ENCODE results near the gene BANF2.
A peak's percentile ranks its signal among the peaks of the same experiment; 100 is the strongest.

Gene BANF2

DNA sequence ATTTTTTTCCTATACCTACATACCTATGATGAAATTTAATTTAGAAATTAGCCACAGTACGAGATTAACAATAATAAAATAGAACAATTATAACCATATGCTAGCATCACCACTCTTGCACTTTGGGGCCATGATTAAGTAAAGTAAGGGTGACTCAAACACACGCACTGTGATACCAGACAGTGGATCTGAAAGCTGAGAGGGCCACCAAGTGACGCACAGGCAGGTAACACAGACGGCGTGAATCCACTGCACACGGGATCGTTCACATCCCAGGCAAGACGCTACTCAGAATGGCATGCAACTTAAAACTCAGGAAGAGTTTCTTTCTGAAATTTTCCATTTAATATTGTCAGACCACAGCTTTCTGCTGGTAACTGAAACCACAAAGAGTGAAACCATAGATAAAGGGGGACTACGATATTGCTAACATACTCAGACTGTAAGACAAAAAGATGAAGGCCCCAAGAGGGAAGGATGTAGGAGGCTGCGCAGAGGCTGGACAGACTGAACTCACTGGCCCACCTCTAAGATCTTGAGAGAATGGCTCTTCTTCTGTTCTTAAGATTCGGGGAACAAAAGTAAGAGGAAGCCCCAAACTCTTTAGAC lies 35.6 kb upstream of the BANF2 start:
- no peak for DNase-seq

DNA sequence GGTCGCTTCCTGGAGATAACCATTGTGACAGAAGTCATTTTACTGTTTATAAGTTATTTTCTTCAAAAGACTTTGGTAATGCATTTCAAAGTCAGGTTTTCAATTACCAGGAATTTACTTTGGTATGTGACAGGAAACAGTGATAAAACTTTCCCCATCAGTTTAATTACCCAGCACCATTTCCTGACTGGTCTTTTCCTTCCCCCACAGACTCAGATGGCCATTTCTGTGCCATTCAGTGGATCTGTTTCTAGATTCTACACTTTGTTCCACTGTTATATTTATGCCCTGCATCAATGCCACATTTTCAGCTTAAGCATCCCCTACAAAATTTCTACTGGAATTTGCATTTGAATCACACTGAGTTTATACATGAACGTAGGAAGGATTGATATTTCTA lies 34.0 kb upstream of the BANF2 start:
- no peak for DNase-seq

DNA sequence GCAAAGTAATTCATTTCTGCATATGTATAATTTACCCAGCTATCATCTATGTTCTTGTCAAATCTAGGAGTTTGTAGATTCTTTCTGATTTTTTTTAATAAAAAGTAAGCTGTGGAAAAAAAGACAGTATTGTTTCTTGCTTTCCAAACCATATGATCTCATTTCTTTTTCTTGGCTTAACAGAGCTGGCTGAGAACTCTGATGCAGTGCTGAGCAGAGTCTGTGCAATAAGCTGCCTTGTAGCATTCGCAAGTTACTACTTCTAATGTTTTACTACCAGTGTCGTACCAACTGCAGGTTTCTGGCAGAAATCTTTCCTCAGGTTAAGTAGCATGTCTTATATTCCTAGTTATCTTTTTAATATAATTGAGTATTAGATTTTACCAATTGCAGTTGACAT lies 33.3 kb upstream of the BANF2 start:
- DNase-seq, result no peak

DNA sequence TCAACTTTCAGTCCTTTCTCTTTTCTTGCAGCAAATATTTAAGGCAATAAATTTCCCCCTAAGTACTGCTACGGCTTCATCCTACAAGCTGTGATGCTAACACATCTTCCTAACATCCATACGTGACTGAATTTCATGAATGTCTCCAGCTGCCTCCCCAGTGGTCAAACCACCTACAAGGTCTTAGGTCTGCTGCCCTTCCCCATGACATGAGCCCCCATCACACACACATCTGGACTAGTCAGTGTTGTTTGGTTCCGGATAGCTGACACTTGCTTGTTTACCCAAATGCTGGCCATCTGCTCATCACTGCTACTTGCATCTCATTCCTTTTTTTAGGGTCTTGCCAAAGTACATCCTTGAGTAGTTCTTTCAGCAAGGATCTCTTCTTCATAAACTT lies 32.3 kb upstream of the BANF2 start:
- no peak for DNase-seq

DNA sequence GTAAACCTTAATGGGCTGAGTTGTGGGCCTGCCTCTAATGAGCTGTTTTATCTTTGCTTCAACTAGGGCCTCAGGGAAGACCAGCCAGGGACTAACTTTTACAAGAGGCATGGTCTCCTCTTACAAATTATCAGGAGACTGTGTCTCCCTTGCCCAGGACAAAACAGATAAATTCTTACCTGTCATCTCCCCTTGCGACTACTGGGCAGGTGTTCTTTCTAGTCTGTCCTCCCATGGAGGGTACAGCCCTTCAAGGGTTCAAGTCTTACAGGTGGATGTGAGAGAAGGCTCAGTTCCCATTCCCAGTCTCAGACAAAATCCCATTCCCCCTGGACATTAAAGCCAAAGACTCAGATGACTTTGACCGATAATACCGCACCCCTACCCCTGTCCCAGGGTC lies 31.3 kb upstream of the BANF2 start:
- no peak for DNase-seq

DNA sequence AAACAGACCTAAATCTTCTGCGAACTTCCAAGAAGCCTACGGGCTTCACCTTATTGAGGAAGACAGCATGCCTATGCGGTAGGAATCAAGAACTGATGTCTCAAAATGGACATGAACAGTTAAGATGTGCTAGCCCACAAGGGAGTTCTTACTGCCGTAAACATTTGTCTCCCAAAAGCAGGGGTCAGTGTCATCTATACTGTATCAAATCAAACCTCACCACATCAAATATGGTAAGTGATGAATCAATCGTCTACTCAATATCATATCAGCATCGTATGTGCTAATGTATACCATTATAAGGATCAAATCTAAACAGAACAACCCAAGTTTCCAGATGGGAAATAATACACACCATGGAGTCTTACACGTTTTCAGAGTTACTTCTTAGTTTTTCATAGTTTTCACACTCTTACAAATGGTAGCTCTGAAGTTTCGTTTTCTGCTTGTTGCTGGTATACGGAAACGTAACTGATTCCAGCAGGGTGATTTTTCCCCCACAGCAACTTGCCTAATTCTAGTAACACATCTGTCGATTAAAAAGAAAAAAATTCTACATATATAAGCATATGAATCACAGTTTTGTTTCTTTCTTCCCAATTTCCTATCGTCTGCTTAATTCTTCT lies 30.3 kb upstream of the BANF2 start:
- DNase-seq, result no peak

DNA sequence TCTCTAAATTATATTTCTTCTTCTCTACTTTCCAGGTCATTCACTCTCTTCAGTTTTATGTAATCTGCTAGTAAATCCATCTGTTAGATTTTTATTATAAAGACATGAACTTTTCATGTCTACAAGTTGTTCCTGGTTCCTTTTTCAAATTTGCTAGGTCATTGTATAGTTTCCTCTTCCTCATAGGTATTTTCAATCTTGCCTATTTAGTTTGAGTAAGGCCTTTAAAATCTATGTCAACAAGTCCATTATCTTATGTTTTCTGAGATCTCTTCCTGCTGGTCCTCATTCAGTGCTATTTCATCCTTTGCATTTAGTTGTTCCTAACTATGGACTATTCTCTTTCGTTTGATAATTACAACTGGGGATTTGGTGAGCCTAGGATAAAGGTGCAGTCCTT lies 28.8 kb upstream of the BANF2 start:
- no peak for DNase-seq

DNA sequence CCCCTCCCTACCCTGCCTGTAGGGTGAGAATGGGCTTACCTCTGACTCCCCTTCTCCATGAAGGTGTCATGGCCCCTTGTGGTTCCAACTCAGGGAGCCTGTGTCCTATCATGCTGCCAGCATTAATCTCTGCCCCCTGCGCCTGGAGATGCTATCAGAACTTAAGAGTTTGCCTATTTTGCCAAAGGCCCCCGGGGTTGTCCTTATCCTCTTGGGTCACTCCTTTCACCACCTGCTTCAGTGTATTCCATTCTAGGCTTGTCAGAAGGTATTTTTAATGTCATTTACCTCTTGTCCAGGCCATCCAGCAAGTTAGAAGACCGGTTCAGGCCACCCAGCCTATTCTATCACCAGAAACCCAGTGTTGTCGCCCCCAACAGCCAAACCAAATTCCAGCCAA lies 28.2 kb upstream of the BANF2 start:
- no peak for DNase-seq

DNA sequence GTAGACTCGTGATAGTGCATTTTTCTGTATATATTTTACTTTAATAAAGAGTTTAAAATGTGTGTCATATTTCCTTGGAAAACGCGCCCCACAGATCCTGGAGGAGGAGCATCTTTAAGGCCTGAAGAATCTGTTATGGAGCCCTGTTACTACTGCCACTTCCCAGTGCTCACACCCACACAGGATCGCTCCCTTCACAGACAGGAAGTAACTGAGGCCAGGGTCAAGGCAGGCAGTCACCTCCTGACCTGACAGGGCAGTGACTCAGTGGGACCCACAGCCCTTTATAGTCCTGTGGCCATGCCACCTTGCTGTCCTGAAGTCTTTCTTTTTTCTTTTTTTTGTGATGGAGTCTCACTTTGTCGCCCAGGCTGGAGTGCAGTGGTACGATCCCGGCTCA lies 26.7 kb upstream of the BANF2 start:
- no peak for DNase-seq

DNA sequence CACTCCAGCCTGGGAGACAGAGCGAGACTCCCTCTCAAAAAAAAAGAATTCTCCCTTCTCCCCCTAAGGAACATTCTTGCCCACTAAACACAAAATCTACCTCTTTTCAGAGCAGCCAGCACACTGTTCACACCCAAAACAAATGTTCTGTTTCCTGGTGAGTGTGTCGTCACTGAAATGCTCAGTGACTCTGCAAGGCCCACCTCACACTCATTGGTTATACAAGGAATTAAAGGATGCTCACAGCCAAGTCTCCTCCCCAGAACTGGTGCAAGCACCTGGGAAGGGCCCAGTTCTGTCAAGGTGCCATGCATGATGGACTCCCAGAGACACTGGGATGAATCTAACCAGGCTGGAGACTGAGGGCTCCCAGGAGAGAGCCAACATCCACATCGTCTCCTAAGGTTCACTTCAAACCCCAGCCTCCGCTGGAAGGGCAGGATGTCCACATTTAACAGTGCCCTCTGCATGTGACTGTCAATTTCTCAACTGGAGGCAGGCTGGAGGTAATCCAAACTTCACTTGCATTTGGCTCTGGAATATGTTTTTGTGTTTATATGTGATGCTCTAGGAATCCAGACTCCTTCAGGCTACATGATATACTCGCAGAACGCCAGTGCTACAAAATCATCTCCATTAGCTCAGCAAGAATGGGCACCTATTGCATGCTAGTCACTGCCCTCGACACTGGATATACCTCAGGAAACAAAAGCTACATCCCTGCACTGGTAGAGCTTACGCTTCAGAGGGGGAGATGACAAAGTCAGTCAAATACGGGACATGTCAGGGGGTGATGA lies 24.8 kb upstream of the BANF2 start:
- DNase-seq, result no peak

DNA sequence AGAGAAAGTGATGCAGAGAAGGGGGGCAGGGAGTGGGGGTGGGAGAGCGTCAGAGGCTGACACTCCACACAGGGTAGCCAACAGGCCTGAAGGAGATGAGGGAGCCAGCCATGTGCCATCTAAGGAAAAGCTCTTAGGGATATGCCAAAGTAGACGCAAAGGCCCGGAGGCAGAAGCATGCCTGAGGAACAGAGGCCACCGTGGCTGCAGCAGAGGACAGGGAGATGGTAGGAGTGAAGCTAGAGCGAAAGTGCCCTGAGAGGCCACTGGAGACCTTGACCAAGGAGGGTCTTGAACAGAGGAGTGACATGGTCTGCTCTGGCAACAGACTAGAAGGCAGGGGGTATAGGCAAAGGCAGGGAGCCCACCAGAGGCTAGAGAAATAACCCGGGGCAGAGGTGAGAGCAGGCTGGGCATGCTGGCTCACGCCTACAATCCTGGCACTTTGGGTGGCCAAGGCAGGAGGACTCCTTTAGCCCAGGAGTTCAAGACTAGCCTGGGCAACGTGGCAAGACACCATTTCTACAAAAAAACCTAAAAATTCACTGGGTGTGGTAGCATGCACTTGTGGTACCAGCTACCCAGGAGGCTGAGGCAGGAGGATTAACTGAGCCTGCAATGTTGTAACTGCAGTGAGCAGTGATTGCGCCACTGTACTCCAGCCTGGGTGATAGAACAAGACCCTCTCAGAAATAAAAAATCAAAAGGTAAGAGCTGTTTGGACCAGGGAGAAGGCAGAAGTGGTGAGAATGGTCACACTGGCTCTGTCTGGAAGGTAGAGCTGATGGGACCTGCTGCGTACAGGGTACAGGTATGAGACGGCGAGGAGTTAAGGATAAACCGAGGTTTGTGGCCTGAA lies 24.0 kb upstream of the BANF2 start:
- no peak for DNase-seq

DNA sequence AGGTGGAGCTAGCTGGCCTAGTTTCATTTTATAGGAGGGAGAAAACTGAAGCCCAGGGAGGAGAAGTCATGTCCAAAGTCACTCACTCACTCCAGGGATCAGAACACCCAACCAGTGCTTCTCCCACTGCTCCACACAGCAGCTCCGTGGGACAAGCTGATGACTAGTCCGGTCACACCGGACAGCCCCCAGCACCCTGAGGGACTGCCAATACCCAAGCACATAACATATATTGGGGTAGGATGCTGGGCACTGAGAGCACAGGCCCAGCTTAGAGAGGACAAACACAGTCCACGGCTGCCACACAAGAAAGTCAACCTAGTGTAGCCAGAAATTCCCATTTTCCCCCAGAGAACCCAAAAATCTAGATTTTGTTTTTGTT lies 23.4 kb upstream of the BANF2 start:
- DNase-seq, result no peak

DNA sequence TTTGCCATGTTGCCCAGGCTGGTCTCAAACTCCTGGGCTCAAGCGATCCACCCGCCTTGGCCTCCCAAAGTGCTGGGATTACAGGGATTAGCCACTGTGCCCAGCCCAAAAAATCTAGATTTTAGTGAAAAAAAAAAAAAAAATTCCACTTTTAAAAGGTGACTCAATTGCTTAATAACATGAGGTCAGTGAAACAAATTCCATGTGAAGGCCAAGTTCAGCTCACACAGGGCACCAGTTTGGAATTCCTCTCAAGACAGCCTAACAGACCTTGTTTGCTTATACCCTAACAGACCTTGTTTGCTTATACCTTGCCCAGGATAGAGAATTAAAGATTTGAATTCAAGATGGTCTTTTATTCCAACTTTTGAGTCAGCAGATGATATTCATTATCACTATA lies 22.8 kb upstream of the BANF2 start:
- DNase-seq, result no peak

DNA sequence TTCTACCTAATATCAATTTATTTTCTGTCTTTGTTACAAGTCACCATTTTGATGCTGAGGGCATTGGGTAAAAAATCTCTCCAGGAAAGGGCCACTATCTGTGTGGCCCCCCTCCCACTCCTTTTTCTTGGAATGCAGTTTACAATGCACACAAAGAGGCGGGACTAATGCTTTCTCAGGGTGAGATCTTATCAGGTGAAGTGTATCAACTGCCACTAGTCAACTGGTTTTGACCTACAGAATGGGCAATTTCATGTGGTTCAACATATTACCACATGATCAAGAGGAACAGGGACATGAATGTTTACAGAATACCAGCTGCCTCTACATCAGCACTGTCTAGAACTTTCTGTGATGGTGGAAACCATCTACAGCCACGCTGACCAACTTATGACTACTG lies 21.5 kb upstream of the BANF2 start:
- DNase-seq, result no peak

DNA sequence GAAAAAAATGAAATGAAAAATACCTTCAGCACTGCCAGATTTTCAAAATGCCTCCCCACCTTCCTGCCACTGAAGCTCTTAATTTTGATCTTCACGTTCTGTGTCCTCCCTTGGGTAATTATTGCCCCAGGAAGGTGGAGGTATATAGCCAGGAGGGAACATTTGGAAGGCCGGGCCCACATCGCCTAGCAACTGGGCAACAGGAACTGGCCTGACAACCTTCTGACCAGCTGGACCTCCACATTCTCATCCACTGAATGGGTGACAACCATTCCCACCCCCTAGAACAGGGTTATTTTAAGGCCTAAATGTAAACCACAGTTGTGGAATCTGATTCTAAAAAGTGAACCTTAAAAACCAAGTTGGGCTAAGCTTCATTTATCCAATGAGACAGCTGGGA lies 20.9 kb upstream of the BANF2 start:
- DNase-seq, result no peak

DNA sequence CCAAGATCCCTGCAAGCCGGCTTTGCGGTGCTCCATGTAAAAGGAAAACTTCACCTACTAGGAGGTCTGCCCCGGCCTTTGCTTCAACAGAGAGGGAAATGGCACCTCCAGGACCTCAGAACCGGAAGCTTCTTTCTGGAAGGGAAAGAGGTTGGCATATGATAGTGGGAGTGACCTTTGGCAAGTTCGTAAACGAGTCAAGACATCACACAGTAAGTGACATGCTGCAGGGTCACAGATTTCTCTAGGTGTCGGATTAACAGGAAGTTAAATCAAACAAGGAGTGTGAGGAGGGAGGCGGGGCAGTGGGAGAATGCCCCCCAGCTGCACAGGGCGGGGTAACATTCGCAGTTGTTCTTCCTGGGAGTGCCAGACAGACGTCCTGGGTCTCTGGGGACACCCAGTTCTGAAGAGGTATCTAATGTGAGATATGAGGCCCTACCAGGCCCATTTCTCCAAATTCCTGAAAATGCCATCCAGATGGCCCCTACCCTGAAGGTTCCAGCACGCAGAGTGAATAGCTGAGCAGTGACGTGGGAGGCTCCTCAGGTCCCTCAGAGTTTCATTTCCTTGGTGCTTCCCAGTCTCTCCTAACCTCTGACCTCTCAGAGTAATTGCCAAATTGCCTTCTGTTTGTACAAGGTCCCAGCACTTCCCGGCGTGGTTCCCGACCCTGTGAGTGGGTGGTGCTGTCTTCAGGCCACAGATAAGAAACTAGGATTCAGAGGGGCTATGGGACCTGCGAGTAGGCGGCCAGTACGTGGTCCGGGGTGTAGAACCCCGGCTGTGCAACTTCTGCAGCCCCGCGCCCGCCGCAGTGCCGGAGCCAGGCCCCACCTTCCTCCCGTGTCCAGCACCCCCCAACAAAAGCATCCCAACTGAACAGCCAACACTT lies 19.6 kb upstream of the BANF2 start:
- DNase-seq, result peak; percentile 80

DNA sequence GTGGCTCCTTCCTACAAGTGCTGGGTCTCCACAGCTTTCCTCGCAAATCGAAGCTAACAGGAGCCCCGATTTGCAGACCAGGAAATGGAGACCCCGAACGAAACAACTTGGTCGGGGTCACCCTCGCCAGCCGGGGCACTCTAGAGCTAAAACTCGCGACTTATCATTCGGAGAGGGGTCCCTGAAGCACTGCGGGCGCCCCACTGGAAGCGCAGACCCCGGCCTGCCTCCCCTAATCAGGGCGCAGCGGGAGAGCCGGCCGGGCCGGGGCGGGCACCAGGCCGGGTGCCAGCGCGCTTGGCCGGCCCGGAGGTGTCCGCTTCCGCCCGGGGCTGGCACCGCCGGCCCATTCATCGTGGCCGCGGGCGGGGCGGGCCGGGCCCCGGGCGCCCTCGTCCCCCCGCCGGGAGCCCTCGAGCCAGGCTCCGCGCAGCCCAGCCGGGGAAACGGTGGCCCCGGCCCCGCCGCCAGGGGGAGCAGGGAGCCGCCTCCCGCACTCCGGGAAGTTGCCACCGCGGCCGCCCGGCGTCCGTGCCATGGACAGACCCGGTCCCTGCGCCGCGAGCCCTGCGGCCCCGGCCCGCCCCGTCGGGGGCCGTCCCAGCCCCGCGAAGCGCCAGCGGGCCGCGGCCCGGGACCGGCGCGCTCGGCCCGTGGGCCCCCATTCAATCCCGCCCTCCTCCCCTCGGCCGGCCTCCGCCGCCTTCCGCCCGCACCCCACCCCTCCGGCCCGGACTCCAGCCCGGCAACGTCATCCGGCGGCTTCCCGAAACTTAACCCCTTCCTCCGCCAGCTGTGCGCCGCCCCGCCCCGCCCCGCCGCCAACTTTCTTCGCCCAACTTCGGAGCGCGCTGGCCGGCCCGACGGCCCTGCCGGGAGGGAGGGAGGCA lies 18.7 kb upstream of the BANF2 start:
- peak; percentile 83 for DNase-seq

DNA sequence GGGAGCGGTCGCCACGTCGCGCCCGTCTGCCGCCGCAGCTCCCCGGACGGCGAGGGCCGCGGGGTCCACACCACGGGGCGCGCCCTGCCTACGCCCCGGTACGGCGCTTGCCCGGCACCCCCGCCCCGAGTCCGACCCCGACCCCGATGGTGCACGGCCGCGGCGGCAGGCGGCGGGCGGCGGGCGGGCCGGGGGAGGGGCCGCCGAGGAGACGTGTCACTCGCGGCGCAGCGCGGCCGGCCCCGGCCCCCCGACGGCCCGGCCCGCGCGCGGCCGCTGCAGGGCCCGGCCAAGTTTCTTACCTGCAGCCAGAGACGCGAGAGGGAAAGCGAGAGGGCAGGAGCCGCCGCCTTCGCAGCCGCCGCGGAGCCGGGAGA lies 18.1 kb upstream of the BANF2 start:
- peak; percentile 2 for DNase-seq

DNA sequence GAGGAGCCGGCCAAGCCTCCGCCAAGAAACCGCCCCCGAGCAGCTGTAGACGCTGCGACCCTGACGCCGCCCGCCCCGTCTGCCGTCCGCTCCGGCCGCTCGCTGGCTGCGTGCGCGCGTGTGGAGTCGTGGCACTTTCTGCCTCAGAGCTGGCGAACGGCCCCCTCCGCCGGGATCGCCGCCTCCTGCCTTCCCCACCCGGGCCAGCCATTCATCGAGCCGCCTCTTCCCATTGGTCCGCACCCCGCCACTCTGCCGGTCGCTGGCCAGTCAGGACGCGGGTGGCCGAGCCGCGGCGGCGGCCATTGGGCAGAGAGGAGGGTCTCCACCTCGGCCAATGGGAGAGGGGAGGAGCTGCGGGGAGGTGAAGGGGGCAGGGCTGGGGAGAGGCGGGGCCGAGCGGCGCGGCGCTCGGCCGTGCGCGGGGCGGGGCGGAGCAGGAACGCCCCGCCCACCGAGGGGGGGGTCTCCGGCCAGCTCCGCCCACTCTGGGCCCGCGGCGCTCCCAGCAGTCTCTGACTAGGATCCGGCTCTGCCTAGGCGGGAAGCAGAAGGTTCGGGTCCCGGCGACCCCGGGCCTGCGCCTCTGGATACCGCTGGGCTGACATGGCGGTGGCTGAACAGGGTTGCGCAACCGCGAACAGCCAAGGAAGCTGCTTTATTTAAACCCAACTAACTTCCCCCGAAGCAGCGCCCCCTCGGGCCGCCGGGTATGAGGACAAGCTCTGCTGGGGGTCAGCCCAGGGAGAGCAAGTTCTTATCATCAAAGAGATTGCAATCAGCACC lies 17.5 kb upstream of the BANF2 start, which contains the start of gene RRBP1:
Gene RRBP1, minus strand, starts transcription at position 140 of the 786 bp plus-strand sequence. CDS start 21,735 bp downstream, outside the sequence.
- DNase-seq, result peak; percentile 98

DNA sequence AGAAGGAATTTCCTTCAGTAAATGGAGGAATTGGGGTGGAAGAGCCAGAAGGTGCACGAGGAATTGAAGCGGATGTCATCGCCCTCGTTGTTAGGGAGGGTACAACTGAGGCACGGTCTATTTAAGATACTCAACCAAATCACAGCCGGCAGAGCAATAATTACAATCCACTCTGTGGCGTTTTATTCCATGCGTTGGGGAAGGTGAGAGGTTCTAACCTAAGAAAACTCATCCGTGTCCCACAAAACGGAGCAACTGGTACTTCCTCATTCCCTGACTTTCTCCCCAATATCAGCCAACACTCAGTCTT lies 16.9 kb upstream of the BANF2 start:
- peak; percentile 7 for DNase-seq

Data from HCEC 1CT (cell line).